ENCODE data around the gene GATAD1.
"Not testable (repeated sequence)": the region's sequence is repeated elsewhere in the genome, so short reads cannot be mapped to it uniquely, and the experiment has no call there.

The GATAD1 gene

GRCh38 chr7:92479146-92479545 is 31.9 kb downstream of the GATAD1 start:
- not testable (repeated sequence) for DNase-seq (ENCODE audit: low read depth, low spot score)

GRCh38 chr7:92483624-92484023 is 36.3 kb downstream of the GATAD1 start:
- not testable (repeated sequence) for DNase-seq (ENCODE audit: low read depth, low spot score)

DNA sequence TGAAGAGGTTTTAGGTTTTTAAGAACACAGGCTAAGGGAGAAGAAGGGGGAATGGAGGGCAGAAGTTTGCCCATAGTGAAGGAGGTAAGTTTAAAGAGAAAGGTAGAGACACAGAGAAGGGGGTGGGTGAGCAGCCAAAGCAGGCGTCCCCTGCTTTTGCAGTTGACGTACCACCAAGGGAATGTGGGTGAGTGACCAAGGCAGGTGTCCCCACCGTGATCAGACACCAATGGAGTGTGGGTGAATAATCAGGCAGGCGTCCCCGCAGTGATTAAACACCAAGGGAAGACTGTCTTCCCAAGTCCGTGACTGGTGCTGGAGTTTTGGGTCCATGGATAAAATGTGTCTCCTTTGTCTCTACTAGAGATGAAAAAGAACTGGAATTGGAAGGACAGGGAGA is 36.9 kb downstream of the GATAD1 start:
- not testable (repeated sequence) for DNase-seq (ENCODE audit: low read depth, low spot score)

DNA sequence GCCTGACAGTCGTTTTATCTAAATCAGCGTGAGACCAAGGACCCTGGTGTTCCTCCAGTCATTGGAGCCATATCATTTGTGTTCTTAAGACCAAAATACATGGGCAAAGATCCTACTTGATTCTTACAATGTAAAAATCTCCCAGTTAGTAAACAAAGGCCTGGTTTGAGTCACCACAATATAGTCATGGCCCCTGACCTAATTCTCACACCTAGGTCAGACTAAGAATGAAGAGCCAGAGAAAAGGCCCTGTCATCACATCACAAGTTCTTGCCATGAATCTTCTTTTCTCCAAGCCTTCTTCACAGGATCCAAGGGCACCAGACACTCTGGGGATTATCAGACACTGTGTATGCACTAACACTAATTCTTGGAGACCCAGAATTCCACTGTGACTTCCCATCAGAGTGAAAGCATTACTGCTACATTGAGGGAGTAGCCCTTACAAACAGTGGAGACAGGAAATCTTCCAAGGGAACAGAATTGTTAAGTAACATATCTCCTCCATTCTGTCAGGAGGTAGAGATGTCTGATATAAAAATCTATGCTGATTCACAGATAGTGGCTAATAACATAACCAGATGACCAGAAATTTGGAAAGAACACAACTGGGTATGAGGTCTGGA is 38.1 kb downstream of the GATAD1 start:
- DNase-seq (ENCODE audit: low read depth, low spot score) = no peak

GRCh38 chr7:92485974-92486373 is 38.7 kb downstream of the GATAD1 start:
- no peak for DNase-seq (ENCODE audit: low read depth, low spot score)

GRCh38 chr7:92487804-92488203 is 40.5 kb downstream of the GATAD1 start:
- DNase-seq (ENCODE audit: low read depth, low spot score) = no peak

GRCh38 chr7:92489634-92490033 is 42.4 kb downstream of the GATAD1 start:
- DNase-seq (ENCODE audit: low read depth, low spot score) = no peak

GRCh38 chr7:92496876-92497275 is 49.6 kb downstream of the GATAD1 start:
- no peak for DNase-seq (ENCODE audit: low read depth, low spot score)

- DNase-seq (ENCODE audit: low read depth, low spot score) = no peak
Observed at GRCh38 chr7:92498557-92498956, 51.3 kb downstream of the GATAD1 start.

- no peak for DNase-seq (ENCODE audit: low read depth, low spot score)
Observed at GRCh38 chr7:92503767-92504166, 56.5 kb downstream of the GATAD1 start.

- DNase-seq (ENCODE audit: low read depth, low spot score) = no peak
Observed at GRCh38 chr7:92504563-92504962, 57.3 kb downstream of the GATAD1 start.

GRCh38 chr7:92506363-92506762 is 59.1 kb downstream of the GATAD1 start:
- DNase-seq (ENCODE audit: low read depth, low spot score) = no peak

DNA sequence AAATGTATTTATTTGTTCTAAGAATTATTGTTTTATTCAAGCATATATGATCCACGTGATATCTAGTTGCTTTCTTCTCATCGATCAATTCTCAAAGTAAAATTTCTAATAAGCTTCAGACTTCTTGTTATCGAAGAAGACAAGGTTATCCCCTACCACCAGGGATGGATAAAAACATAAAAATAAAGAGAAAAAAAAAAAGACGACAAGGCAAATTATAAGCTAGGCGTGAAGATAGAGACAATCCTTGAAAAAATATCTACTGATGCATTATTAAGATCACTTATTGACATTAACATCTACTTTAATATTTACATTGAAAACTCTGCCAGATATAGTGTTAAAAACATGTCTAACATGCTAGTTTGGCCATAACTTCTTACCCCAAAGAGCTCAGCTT is 61.7 kb downstream of the GATAD1 start:
- DNase-seq (ENCODE audit: low read depth, low spot score) = no peak
